Hindlimb muscle (tissue), 1 donor: ENCODE measurements around the gene ZFP36L1. TPM values are rescaled to one million over a fixed set of nuclear protein-coding genes. Genes with fewer than 3 reads are reported as not detected.

ENCODE experiments used
- polyA plus RNA-seq: library from polyadenylated mRNA; unstranded; fragments of 120-200 nt; gene quantifications from one replicate; pipeline ENCODE4 v1.2.1, GENCODE V29; 2013; ENCODE audit not compliant: insufficient read length

The ZFP36L1 gene
- polyA plus RNA-seq, 1 donor: 213 TPM

Other genes with a start within 250 kb of the ZFP36L1 start
- gene ACTN1, start 186.2 kb upstream of the ZFP36L1 start, polyA plus RNA-seq: 46.3 TPM